ENCODE data around the gene RBM26. TPM values are rescaled to one million over a fixed set of nuclear protein-coding genes. Genes with fewer than 3 reads are reported as not detected.

Gene RBM26
- total and polyA plus RNA-seq, 8 donors: 6.1 to 76.9 (median 28.1) TPM

DNA sequence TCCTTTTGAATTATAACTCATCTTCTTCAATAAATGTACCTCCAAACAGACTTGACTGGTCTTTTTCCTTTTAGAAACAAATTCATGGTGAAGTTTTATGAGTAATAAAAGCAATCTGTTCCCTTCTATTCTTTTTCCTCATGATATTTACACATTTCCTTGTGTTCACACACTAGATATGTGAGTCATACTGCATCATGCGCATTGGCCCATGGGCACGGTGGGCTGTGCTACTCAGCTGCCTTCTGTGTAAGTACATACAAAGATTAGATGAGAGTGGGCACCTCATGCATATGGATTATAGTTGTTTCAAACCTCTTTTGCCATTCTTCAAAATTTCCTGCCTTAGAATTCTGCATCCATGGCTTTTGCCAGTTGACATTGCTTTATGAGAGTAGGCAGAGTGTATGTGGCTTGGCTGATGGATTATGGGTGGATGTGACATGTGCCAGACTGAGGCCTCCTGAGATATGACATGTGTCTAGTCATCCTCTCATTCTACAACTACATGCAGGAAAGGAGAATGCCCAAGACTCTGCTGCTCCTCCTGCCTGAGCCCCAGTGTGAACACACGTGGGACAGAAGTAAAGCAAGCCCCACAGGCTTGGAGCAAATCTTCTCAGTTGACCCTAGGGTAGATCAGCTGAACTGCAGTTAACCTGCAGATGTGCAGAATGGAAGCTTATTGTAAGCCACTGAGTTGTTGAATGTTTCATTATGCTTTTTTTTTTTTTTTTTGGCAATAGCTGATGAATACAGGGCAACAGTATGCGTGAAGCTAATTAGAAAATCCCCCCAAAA lies 109.9 kb downstream of the RBM26 start:
- Histone ChIP-seq H3K4me1 (no peaks in the 10 kb centered on the region), H3K27me3 (no peaks in the 10 kb centered on the region), H3K9me3 (peaks cover 0 to 13% (median 8%) of the 10 kb centered on the region in 4 donors), H3K36me3 (no peaks in the 10 kb centered on the region), H3K4me3 (no peak overlapping the region), H3K27ac (no peak overlapping the region)
- intact Hi-C loops (cut with DNase I; ENCODE audit: low total_unique reads): no loop called here
- peak; percentile 39 to 77 for DNase-seq
- 54 to 77% (median 70%) methylated on average over 4 of the region's 4 CpGs for WGBS, 5 donors
- TF ChIP-seq, protein P1, sequence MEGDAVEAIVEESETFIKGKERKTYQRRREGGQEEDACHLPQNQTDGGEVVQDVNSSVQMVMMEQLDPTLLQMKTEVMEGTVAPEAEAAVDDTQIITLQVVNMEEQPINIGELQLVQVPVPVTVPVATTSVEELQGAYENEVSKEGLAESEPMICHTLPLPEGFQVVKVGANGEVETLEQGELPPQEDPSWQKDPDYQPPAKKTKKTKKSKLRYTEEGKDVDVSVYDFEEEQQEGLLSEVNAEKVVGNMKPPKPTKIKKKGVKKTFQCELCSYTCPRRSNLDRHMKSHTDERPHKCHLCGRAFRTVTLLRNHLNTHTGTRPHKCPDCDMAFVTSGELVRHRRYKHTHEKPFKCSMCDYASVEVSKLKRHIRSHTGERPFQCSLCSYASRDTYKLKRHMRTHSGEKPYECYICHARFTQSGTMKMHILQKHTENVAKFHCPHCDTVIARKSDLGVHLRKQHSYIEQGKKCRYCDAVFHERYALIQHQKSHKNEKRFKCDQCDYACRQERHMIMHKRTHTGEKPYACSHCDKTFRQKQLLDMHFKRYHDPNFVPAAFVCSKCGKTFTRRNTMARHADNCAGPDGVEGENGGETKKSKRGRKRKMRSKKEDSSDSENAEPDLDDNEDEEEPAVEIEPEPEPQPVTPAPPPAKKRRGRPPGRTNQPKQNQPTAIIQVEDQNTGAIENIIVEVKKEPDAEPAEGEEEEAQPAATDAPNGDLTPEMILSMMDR (IDR thresholded peaks at IDR 0.05): no peak
- TF ChIP-seq POLR2AphosphoS5 (IDR thresholded peaks at IDR 0.05): peak in 1 of 3 donors; percentile 5

DNA sequence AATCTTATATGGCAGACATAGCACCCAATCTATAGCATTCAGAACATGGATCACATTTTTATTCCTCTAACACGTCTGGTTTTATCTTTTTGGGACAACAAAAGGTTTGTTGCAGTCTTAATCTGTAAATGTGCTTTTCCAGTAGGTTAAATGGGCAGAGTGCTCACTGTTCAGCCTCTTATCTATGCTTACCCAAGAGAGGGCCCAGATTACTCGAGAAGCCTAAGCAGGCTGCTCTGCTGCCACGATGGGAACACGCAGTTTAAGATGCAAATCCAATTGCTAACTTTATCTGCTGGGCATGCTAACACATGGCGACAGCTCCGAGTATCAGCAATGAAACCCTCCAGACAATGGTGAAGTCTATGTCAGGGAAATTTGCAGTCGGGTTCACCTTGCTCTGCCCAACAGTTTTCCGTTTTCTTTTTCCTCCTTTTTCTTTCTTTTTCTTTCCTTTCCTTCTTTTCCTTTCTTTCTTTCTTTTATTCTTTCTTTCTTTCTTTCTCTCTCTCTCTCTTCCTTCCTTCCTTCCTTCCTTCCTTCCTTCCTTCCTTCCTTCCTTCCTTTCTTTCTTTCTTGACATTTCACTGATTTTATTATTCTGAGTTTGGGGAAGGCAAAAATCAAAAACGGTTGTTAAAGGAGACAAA lies 115.3 kb downstream of the RBM26 start:
- 31 to 56% (median 43%) methylated on average over 9 of the region's 9 CpGs for WGBS, 5 donors
- no peaks in the 10 kb centered on the region for H3K36me3 ChIP-seq
- H3K4me1 ChIP-seq: peaks cover 0 to 5% (median 0%) of the 10 kb centered on the region in 4 donors
- H3K27me3 ChIP-seq: no peaks in the 10 kb centered on the region
- DNase-seq: peak; percentile 20 to 31
- intact Hi-C loops (cut with DNase I; ENCODE audit: low total_unique reads): no loop called here
- no peak overlapping the region for H3K27ac ChIP-seq
- no peaks in the 10 kb centered on the region for H3K9me3 ChIP-seq
- H3K4me3 ChIP-seq: no peak overlapping the region
- TF ChIP-seq POLR2A (IDR thresholded peaks at IDR 0.05): no peak
- peak in 1 of 3 donors; percentile 14 for TF ChIP-seq POLR2AphosphoS5 (IDR thresholded peaks at IDR 0.05)

DNA sequence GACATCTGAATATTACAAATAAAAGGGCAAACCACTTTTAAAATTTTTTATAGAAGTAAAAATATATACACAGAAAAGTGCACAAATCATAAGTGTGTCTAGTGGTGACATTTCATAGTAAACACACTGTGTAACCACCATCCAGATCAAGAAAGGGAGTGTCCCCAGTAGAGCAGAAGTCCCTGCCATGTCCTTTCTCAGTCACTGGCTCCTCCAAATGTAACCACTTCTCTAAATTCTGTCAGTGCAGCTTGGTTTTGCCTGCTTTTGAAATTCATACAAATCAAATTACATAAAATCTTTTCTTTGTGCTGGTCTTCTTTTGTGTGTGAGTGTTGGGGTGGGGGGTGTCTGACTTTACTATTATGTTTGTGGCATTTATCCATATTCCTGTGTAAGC lies 116.5 kb downstream of the RBM26 start:
- no peak for DNase-seq
- H3K27ac ChIP-seq: no peak overlapping the region
- no peaks in the 10 kb centered on the region for H3K36me3 ChIP-seq
- intact Hi-C loops (cut with DNase I; ENCODE audit: low total_unique reads): no loop called here
- no peaks in the 10 kb centered on the region for H3K9me3 ChIP-seq
- TF ChIP-seq POLR2AphosphoS5 (IDR thresholded peaks at IDR 0.05) (no peak), EP300 (IDR thresholded peaks at IDR 0.05) (no peak), POLR2A (IDR thresholded peaks at IDR 0.05) (no peak)
- TF ChIP-seq, protein P1 (IDR thresholded peaks at IDR 0.05): no peak
- H3K4me1 ChIP-seq: peaks cover 0 to 9% (median 0%) of the 10 kb centered on the region in 4 donors
- no peaks in the 10 kb centered on the region for H3K27me3 ChIP-seq
- no peak overlapping the region for H3K4me3 ChIP-seq

DNA sequence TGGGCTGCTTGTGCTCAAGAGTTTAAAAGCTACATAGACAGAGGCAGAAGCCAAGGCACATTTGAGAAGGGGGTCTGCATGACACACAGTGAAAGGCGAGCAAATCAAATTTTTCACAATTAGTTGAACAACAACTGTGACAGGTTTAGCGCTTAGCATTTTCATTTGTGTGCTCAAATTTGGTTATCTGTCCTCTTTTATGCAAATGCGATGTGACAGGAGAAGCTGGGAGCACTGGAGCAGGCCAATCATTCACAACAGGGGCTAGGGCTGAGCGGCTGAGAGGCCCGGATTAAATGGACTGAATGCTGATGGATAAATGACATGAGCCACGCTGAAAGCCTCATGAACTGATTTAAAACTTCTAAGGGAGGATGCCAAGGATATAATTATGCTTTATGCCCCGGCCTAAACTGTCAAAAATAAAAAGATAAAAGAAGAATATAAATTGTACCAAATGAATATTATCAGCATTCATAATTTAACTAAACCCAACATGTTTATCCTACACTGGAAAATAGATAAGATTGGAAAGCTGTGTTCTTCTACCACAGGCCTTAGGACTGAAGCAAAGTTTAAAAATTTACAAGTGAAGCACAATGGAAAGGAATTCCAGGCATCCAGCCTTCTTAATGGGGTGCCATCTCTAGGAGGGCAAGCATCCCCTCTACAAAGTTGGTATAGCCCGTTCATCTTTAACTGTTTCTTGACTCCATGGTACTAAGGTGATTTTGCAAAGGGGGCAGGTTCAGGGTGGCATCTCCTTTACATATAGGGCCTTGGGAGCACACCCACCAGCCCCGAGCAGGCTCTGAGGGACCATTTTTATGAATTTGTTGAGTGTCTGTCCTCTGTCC lies 117.9 kb downstream of the RBM26 start:
- Histone ChIP-seq H3K4me1 (peaks cover 0 to 9% (median 0%) of the 10 kb centered on the region in 4 donors), H3K9me3 (no peaks in the 10 kb centered on the region), H3K27ac (no peak overlapping the region), H3K4me3 (no peak overlapping the region), H3K36me3 (no peaks in the 10 kb centered on the region), H3K27me3 (no peaks in the 10 kb centered on the region)
- no peak for DNase-seq
- intact Hi-C loops (cut with DNase I; ENCODE audit: low total_unique reads): no loop called here
- WGBS, 5 donors: 53 to 61% (median 55%) methylated on average over 9 of the region's 9 CpGs
- no peak for TF ChIP-seq POLR2AphosphoS5 (IDR thresholded peaks at IDR 0.05)
- TF ChIP-seq EP300 (IDR thresholded peaks at IDR 0.05): no peak
- TF ChIP-seq, protein P1 (IDR thresholded peaks at IDR 0.05): no peak
- TF ChIP-seq POLR2A (IDR thresholded peaks at IDR 0.05): no peak
